Naive thymus-derived CD8-positive, alpha-beta T cell (primary cell): ENCODE measurements around the gene OR1J1. TPM values are rescaled to one million over a fixed set of nuclear protein-coding genes. Genes with fewer than 3 reads are reported as not detected.

Source experiments
- ATAC-seq, 2 donors: fragments of 150-1000 bp; cut with Tn5 transposase in 1 of 2; sonication (Bioruptor Pico), chemical (Tn5 transposase) in 1 of 2; 1 replicate in 1 of 2; 2 replicates in 1 of 2; pipeline ENCODE4 v1.10.0; 2021; ENCODE audit warnings: mild to moderate bottlenecking in 2 of 2, moderate library complexity in 2 of 2
- POLR2A ChIA-PET: fragments of 350-600 bp; sonication (Branson Sonifier 250); formaldehyde crosslinking; loops from one replicate; lab custom pipeline; 2021; ENCODE audit warnings: antibody characterized with exemption; lab: Charles Lee
- DNase-seq, 10 donors: peaks; one replicate each; pipeline versions ENCODE4 v3.0.0 to v3.0.0-alpha.2; 2020 to 2022
- H3K27ac Mint-ChIP-seq, 10 donors: one replicate each; pipeline ENCODE4 v1.8.0; 2020 to 2022; ENCODE audit warnings: mild to moderate bottlenecking in 10 of 10, mixed read lengths in 10 of 10, moderate library complexity in 4 of 10, inconsistent platforms in 1 of 10
- H3K27me3 Mint-ChIP-seq, 5 donors: one replicate each; pipeline ENCODE4 v1.8.0; 2021 to 2022; ENCODE audit warnings: mixed read lengths in 5 of 5
- H3K36me3 Mint-ChIP-seq, 3 donors: one replicate each; pipeline ENCODE4 v1.8.0; 2020 to 2022; ENCODE audit warnings: mixed read lengths in 3 of 3, mild to moderate bottlenecking in 2 of 3, inconsistent platforms in 1 of 3
- H3K4me1 Mint-ChIP-seq, 4 donors: one replicate each; pipeline ENCODE4 v1.8.0; 2021 to 2022; ENCODE audit warnings: mixed read lengths in 4 of 4
- H3K4me3 Mint-ChIP-seq, 10 donors: one replicate each; pipeline ENCODE4 v1.8.0; 2020 to 2022; ENCODE audit warnings: mild to moderate bottlenecking in 10 of 10, mixed read lengths in 10 of 10, moderate library complexity in 6 of 10, inconsistent platforms in 1 of 10
- H3K9me3 Mint-ChIP-seq, 9 donors: one replicate each; pipeline ENCODE4 v1.8.0; 2020 to 2022; ENCODE audit warnings: mixed read lengths in 9 of 9, mild to moderate bottlenecking in 3 of 9, inconsistent platforms in 1 of 9, moderate library complexity in 1 of 9
- polyA plus RNA-seq, 3 donors: library from polyadenylated mRNA; unstranded; fragments of 300-500 nt; fragmentation: Illumina TruSeq; gene quantifications; one replicate each; pipeline ENCODE4 v1.2.3, GENCODE V29; 2021
- total RNA-seq, 8 experiments: library from RNA in 2 of 8; stranded (reverse) in 2 of 8; gene quantifications; one replicate each; pipeline ENCODE4 v1.2.3 and lab custom pipeline; 2021 to 2026

OR1J1 gene, protein sequence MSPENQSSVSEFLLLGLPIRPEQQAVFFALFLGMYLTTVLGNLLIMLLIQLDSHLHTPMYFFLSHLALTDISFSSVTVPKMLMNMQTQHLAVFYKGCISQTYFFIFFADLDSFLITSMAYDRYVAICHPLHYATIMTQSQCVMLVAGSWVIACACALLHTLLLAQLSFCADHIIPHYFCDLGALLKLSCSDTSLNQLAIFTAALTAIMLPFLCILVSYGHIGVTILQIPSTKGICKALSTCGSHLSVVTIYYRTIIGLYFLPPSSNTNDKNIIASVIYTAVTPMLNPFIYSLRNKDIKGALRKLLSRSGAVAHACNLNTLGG
- not detected for total RNA-seq
- not detected for polyA plus RNA-seq
- 0 reads per million in 6 experiments for total RNA-seq (lab: John Stamatoyannopoulos, UW)

DNA sequence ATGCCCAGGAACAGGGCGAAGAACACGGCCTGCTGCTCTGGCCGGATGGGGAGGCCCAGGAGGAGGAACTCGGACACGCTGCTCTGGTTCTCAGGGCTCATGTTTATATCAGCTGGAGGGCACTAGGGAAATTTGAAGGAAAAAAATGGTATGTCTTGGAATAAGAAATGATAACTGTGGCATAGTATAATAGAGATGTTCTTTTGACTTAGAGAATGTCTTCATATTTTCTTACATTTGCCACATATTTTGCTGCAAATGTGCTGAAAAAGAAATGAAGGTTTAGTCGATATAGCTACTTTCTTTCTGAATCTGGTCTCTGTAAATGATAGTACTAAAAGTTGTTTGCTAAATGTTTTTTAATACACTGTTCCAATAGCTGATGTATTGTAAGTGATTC lies at the start of gene OR1J1:
Gene OR1J1 (minus strand): TSS at position 101 of the 400 bp plus-strand sequence. CDS start 0 bp downstream, at position 101.
- POLR2A ChIA-PET: interaction anchor here (0.6 kb wide), 1 partner anchor 326 kb away, joined by 6 read pairs; no protein-coding TSS in a partner anchor
- Mint-ChIP-seq H3K27ac (no peak within 1 kb of the TSS), H3K36me3 (no peaks in the 10 kb centered on the region), H3K4me3 (no peak within 1 kb of the TSS), H3K27me3 (peaks cover 16 to 36% (median 19%) of the 10 kb centered on the region in 5 donors), H3K9me3 (no peaks in the 10 kb centered on the region), H3K4me1 (no peaks in the 10 kb centered on the region)
- DNase-seq: no peak
- no peak for ATAC-seq

DNA sequence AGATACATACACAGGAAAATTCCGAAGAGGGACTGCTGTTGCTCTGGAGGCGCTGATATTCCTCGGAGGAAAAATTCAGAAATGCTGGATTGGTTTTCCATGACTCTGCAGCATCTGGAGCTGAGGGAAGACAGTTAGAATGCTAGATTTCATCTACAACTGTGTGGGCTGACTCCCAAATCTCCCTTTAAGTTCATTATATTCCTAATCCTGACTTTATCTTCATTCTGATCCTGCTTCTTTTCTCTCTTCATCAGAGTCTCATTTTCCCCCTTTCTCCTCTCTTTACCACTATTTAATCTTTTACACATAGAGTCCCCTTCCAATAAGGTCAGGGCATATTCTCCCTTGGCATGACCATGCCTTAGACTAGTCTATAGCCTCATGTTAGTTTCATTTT lies 49.5 kb upstream of the OR1J1 start, which contains the start of gene OR1N1:
Gene OR1N1 (minus strand): TSS at position 101 of the 400 bp plus-strand sequence. CDS start 0 bp downstream, at position 101.
- Mint-ChIP-seq H3K27me3 (peaks cover 3 to 26% (median 17%) of the 10 kb centered on the region in 5 donors), H3K9me3 (no peaks in the 10 kb centered on the region), H3K4me3 (no peak within 1 kb of the TSS), H3K4me1 (peaks cover 0 to 2% (median 0%) of the 10 kb centered on the region in 4 donors), H3K36me3 (no peaks in the 10 kb centered on the region), H3K27ac (peak within 1 kb of the TSS in 2 of 10 donors; percentile 34 to 51)
- DNase-seq (no peak), ATAC-seq (no peak)
- POLR2A ChIA-PET: no interaction called here

DNA sequence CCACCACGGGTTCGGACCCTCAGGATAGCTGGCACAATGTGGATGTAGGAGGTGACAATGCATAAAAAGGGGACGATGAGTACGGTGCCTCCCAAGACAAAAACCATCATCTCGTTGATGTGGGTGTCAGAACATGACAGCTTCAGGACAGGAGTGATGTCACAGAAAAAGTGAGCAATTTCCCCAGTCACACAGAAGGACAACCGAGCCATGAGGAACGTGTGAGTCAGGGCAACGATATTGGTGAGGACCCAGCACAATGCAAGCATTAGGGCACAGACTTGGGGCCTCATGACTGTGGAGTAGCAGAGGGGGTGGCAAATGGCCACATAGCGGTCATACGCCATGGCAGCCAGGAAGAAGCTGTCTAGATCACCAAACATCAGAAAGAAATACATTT lies 48.9 kb upstream of the OR1J1 start:
- no peak for DNase-seq
- POLR2A ChIA-PET: no interaction called here
- Mint-ChIP-seq H3K4me1 (peaks cover 0 to 2% (median 0%) of the 10 kb centered on the region in 4 donors), H3K36me3 (no peaks in the 10 kb centered on the region), H3K27me3 (peaks cover 5 to 32% (median 20%) of the 10 kb centered on the region in 5 donors), H3K9me3 (no peaks in the 10 kb centered on the region), H3K4me3 (no peak overlapping the region), H3K27ac (peak overlapping the region in 2 of 10 donors; percentile 34 to 51)
- ATAC-seq: no peak

DNA sequence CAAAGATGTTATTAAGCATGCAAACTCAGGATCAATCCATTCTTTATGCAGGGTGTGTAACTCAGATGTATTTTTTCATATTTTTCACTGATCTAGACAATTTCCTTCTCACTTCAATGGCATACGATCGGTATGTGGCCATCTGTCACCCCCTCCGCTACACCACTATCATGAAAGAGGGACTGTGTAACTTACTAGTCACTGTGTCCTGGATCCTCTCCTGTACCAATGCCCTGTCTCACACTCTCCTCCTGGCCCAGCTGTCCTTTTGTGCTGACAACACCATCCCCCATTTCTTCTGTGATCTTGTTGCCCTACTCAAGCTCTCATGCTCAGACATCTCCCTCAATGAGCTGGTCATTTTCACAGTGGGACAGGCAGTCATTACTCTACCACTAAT lies 41.6 kb upstream of the OR1J1 start:
- Mint-ChIP-seq H3K27ac (no peak overlapping the region), H3K4me1 (no peaks in the 10 kb centered on the region), H3K4me3 (no peak overlapping the region), H3K9me3 (no peaks in the 10 kb centered on the region), H3K27me3 (peaks cover 6 to 24% (median 18%) of the 10 kb centered on the region in 5 donors), H3K36me3 (no peaks in the 10 kb centered on the region)
- POLR2A ChIA-PET: no interaction called here
- ATAC-seq: no peak
- DNase-seq: no peak

DNA sequence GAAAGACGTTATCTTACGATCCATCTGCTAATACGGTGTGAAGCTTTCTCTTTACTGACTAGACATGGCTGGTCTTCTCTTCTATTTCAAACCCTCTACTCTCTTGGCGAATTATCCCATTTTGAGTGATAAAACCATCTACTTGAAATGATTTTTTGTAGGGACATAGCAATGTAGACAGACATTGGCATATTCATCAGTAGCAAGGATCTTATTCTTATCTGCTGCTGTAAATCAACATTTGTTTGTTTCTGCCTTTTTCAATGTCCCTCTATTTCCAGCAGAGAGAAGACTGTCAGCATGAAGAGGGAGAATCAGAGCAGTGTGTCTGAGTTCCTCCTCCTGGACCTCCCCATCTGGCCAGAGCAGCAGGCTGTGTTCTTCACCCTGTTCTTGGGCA lies 41.1 kb upstream of the OR1J1 start, which contains the start of gene OR1J4:
Gene OR1J4 (plus strand): TSS at position 301 of the 400 bp plus-strand sequence. CDS start 0 bp downstream, at position 301.
- Mint-ChIP-seq H3K4me3 (no peak within 1 kb of the TSS), H3K36me3 (no peaks in the 10 kb centered on the region), H3K4me1 (no peaks in the 10 kb centered on the region), H3K27ac (no peak within 1 kb of the TSS), H3K27me3 (peaks cover 6 to 22% (median 18%) of the 10 kb centered on the region in 5 donors), H3K9me3 (no peaks in the 10 kb centered on the region)
- no peak for DNase-seq
- no peak for ATAC-seq
- POLR2A ChIA-PET: no interaction called here

DNA sequence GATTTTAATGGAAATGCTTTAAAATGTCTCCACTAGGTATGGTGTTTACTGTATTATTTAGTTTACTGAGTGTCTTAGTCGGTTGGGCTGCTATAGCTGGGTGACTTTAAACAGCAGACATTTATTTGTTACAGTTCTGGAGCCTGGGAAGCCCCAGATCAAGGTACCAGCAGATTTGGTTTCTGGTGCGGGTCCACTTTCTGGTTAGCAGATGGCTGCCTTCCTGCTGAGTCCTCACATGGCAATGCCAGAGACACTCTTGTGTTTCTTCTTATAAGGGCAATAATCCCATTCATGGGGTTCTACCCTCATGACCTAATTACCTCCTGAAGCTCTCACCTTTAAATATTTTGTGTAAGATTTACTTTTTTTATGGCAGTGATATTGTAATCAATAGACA lies 40.5 kb upstream of the OR1J1 start:
- Mint-ChIP-seq H3K4me3 (no peak overlapping the region), H3K27me3 (peaks cover 6 to 19% (median 16%) of the 10 kb centered on the region in 5 donors), H3K27ac (no peak overlapping the region), H3K4me1 (no peaks in the 10 kb centered on the region), H3K9me3 (no peaks in the 10 kb centered on the region), H3K36me3 (no peaks in the 10 kb centered on the region)
- DNase-seq (no peak), ATAC-seq (no peak)
- POLR2A ChIA-PET: no interaction called here

DNA sequence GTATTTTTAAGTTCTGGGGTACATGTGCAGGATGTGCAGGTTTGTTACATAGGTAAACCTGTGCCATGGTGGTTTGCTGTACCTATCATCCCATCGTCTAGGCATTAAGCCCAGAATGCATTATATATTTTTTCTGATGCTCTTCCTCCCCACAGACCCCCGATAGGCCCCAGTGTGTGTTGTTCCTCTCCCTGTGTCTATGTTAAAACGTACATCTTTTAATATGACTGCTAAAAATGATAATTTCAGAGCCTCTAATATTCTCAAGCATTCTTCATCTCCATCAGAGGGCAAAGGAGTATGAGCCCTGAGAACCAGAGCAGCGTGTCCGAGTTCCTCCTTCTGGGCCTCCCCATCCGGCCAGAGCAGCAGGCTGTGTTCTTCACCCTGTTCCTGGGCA lies 32.8 kb upstream of the OR1J1 start, which contains the start of gene OR1J2:
Gene OR1J2 (plus strand): TSS at position 301 of the 400 bp plus-strand sequence. CDS start 0 bp downstream, at position 301.
- POLR2A ChIA-PET: no interaction called here
- H3K27me3 Mint-ChIP-seq: peaks cover 6 to 30% (median 14%) of the 10 kb centered on the region in 5 donors
- H3K4me1 Mint-ChIP-seq: no peaks in the 10 kb centered on the region
- H3K27ac Mint-ChIP-seq: no peak within 1 kb of the TSS
- no peak within 1 kb of the TSS for H3K4me3 Mint-ChIP-seq
- DNase-seq (no peak), ATAC-seq (no peak)
- no peaks in the 10 kb centered on the region for H3K9me3 Mint-ChIP-seq
- H3K36me3 Mint-ChIP-seq: no peaks in the 10 kb centered on the region

DNA sequence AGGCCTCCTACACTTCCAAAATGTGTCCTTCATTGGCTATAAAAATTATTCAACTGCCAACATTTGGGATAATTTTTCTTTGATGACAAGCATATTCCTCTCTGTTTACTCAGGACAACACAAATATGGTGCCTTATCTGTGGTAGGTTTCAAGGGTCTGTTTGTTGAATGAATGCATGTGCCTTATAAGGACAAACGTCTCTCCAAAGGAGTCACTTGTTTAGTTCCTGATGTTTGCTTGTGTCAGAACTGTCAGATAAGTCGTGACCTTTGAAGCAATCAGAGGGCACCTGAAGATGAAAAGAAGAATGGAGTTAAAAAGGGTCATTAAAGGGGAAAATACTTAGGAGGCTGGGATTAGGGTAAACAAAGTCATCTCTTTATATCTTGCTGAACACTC lies 29.2 kb upstream of the OR1J1 start:
- no peaks in the 10 kb centered on the region for H3K9me3 Mint-ChIP-seq
- H3K4me3 Mint-ChIP-seq: no peak overlapping the region
- POLR2A ChIA-PET: no interaction called here
- H3K27ac Mint-ChIP-seq: no peak overlapping the region
- H3K4me1 Mint-ChIP-seq: no peaks in the 10 kb centered on the region
- DNase-seq: no peak
- H3K27me3 Mint-ChIP-seq: peaks cover 6 to 30% (median 14%) of the 10 kb centered on the region in 5 donors
- H3K36me3 Mint-ChIP-seq: no peaks in the 10 kb centered on the region
- ATAC-seq: no peak

DNA sequence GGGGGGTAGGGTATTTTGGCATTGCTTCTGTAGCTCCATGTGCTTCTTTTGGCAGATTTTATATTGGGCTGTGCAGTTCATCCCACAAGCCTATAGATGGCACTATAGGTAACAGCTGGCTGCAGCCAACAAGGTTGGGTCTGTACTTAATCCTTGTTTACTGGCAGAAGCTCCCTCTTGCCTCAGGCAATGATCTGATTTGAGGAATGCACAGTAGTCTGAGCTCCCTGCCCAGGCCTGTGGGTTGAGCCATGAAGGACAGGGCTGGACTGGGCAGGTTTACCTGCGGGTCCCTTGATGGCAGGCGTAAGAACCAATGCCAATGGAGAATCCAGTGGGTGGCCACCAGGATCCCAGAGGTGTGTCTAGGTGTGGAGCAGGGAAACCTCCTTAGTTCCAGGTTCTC lies 21.2 kb upstream of the OR1J1 start:
- H3K36me3 Mint-ChIP-seq: peaks cover 0 to 13% (median 4%) of the 10 kb centered on the region in 3 donors
- peak overlapping the region in 1 of 10 donors; percentile 50 for H3K27ac Mint-ChIP-seq
- ATAC-seq (no peak), DNase-seq (peak in 7 of 10 donors; percentile 3 to 34 (median 19))
- no peak overlapping the region for H3K4me3 Mint-ChIP-seq
- peaks cover 8 to 36% (median 26%) of the 10 kb centered on the region in 5 donors for H3K27me3 Mint-ChIP-seq
- H3K9me3 Mint-ChIP-seq: peaks cover 0 to 20% (median 4%) of the 10 kb centered on the region in 9 donors
- H3K4me1 Mint-ChIP-seq: no peaks in the 10 kb centered on the region
- POLR2A ChIA-PET: no interaction called here

DNA sequence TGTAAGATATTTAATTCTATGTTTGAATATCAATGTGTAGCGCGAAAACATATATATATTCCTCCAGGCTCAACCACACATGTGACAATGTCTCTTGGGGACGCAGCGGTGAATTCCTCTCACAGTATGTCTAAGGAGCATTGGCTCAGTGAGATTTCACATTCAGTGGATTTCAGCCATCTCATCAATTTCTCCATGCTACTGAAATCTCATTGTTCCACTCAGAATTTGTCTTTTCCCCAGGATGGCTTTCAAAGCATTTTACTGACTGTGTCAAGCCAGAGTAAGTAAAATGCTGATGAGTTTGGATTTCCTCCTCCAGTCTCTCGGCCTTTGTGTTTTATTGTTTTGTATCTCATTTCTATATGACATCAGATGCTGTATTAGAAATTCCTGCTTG lies 1.3 kb upstream of the OR1J1 start:
- POLR2A ChIA-PET: no interaction called here
- no peaks in the 10 kb centered on the region for H3K4me1 Mint-ChIP-seq
- ATAC-seq (no peak), DNase-seq (no peak)
- no peaks in the 10 kb centered on the region for H3K9me3 Mint-ChIP-seq
- H3K27me3 Mint-ChIP-seq: peaks cover 16 to 36% (median 19%) of the 10 kb centered on the region in 5 donors
- no peak overlapping the region for H3K4me3 Mint-ChIP-seq
- no peak overlapping the region for H3K27ac Mint-ChIP-seq
- no peaks in the 10 kb centered on the region for H3K36me3 Mint-ChIP-seq

DNA sequence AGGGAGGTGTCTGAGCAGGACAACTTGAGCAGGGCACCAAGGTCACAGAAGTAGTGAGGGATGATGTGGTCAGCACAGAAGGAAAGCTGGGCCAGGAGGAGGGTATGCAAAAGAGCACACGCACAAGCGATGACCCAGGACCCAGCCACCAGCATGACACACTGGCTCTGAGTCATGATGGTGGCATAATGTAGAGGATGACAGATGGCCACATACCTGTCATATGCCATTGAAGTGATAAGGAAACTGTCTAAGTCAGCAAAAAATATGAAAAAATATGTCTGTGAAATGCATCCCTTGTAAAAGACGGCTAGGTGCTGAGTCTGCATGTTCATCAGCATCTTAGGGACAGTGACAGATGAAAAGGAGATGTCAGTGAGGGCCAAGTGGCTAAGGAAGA lies 380 bp downstream of the OR1J1 start:
- no peaks in the 10 kb centered on the region for H3K36me3 Mint-ChIP-seq
- no peak for ATAC-seq
- H3K27ac Mint-ChIP-seq: no peak overlapping the region
- peaks cover 16 to 36% (median 19%) of the 10 kb centered on the region in 5 donors for H3K27me3 Mint-ChIP-seq
- no peak for DNase-seq
- H3K4me1 Mint-ChIP-seq: no peaks in the 10 kb centered on the region
- H3K9me3 Mint-ChIP-seq: no peaks in the 10 kb centered on the region
- POLR2A ChIA-PET: interaction anchor here (0.6 kb wide), 1 partner anchor 327 kb away, joined by 6 read pairs; no protein-coding TSS in a partner anchor
- H3K4me3 Mint-ChIP-seq: no peak overlapping the region

DNA sequence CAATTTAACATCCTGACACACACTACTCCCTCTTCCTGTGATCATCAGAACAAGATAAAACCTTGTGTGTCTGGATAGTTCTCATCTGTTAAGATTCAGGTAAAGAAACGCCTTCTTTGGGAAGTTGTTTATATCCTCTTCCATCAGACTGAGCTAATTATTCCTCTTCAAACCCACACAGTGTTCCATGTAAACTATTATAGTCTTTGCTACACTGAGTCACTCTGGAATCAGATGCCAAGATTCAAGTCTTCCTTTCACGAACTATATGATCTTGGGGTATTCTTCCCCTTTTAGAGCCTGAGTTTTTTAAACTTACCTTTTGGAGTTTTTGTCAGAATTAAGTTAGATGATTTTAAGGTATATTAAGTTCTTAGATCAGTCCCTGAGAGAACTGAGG lies 2.0 kb downstream of the OR1J1 start:
- POLR2A ChIA-PET: no interaction called here
- no peak overlapping the region for H3K4me3 Mint-ChIP-seq
- H3K4me1 Mint-ChIP-seq: no peaks in the 10 kb centered on the region
- no peak for DNase-seq
- no peaks in the 10 kb centered on the region for H3K9me3 Mint-ChIP-seq
- no peaks in the 10 kb centered on the region for H3K36me3 Mint-ChIP-seq
- H3K27ac Mint-ChIP-seq: no peak overlapping the region
- peaks cover 13 to 25% (median 16%) of the 10 kb centered on the region in 5 donors for H3K27me3 Mint-ChIP-seq
- ATAC-seq: no peak

DNA sequence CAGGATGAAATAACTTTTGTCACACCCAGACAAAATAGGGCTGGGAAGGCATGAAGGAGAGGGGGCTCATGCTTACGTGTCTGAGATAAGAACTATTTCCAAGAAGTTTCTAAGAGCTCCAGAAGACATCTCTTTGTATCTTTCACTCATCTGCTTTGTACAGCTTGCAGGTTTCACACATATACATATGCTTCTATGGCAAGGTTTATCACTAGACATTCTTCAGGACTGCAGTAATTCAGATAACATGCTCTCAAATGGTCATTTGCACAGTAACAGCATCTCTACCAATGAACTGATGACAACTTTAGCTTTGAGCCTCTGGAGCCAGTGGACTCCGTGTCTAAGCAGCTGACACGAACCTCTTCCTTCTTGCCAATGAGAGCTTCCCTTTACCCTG lies 3.2 kb downstream of the OR1J1 start:
- ATAC-seq: no peak
- H3K27me3 Mint-ChIP-seq: peaks cover 14 to 25% (median 16%) of the 10 kb centered on the region in 5 donors

More for the DNA sequence above, 3.2 kb downstream of the OR1J1 start:
- Mint-ChIP-seq H3K4me1 (no peaks in the 10 kb centered on the region), H3K4me3 (no peak overlapping the region), H3K27ac (no peak overlapping the region), H3K36me3 (peaks cover 0 to 4% (median 0%) of the 10 kb centered on the region in 3 donors), H3K9me3 (peaks cover 0 to 2% (median 0%) of the 10 kb centered on the region in 9 donors)
- no peak for DNase-seq
- POLR2A ChIA-PET: no interaction called here
